ENCODE results near the gene CAPZA2.

- TF ChIP-seq GATA2 (IDR thresholded peaks at IDR 0.05; ENCODE audit: low read depth, low read length) (no peak), GATA3 (IDR thresholded peaks at IDR 0.05; ENCODE audit: low read depth, low read length) (no peak)
These were observed 87.8 kb downstream of the CAPZA2 start for GRCh38 chr7:116949941-116950801.
